GM12878 (cell line): Measurements from ENCODE around the gene CTNNBL1. TPM values are rescaled to one million over a fixed set of nuclear protein-coding genes. Genes with fewer than 3 reads are reported as not detected.
A peak's percentile ranks its signal among the peaks of the same experiment; 100 is the strongest.

ENCODE experiments used
- BMI1 ChIP-seq: fragments of 450-650 bp; IDR thresholded peaks from 2 replicates; pipeline ENCODE4 v1.6.1; 2016; ENCODE audit warnings: mild to moderate bottlenecking, moderate library complexity, borderline replicate concordance
- CBX3 ChIP-seq: fragments of 200-600 bp; sonication (generic); IDR thresholded peaks from 2 replicates; pipeline ENCODE4 v1.6.1; 2016; ENCODE audit warnings: low read depth, borderline replicate concordance
- CREB1 ChIP-seq: IDR thresholded peaks from 2 replicates; pipeline ENCODE4 v1.6.1; 2012; ENCODE audit warnings: low read depth, mild to moderate bottlenecking, inconsistent platforms
- HDGF ChIP-seq: fragments of 450-650 bp; IDR thresholded peaks from 2 replicates; pipeline ENCODE4 v1.6.1; 2016; ENCODE audit warnings: antibody characterized with exemption
- IKZF1 ChIP-seq: fragments of 450-650 bp; conservative IDR thresholded peaks from 2 replicates; pipeline ENCODE4 v1.6.1; 2017; ENCODE audit warnings: antibody characterized with exemption, mild to moderate bottlenecking
- MXI1 ChIP-seq: fragments of 150-350 bp; IDR thresholded peaks from 2 replicates; pipeline ENCODE4 v1.6.1; 2011; ENCODE audit warnings: low read depth, mild to moderate bottlenecking, inconsistent platforms, low read length, improper control_type of control experiment
- NRF1 ChIP-seq: conservative IDR thresholded peaks from 2 replicates; pipeline ENCODE4 v1.6.1; 2011; ENCODE audit warnings: mild to moderate bottlenecking, low read depth, low read length, improper control_type of control experiment
- PAX8 ChIP-seq: fragments of 450-650 bp; IDR thresholded peaks from 2 replicates; pipeline ENCODE4 v1.6.1; 2017; ENCODE audit warnings: mild to moderate bottlenecking, moderate library complexity
- POLR2AphosphoS2 ChIP-seq: IDR thresholded peaks from 2 replicates; pipeline ENCODE4 v1.6.1; 2011; ENCODE audit warnings: low read depth, mild to moderate bottlenecking, low read length, improper control_type of control experiment, moderate library complexity
- SKIL ChIP-seq: fragments of 450-650 bp; IDR thresholded peaks from 2 replicates; pipeline ENCODE4 v1.6.1; 2017; ENCODE audit warnings: mild to moderate bottlenecking, low read depth, inconsistent platforms; ENCODE audit not compliant: poor library complexity, severe bottlenecking
- SMAD5 ChIP-seq: IDR thresholded peaks from 2 replicates; pipeline ENCODE4 v1.6.1; 2016; ENCODE audit warnings: antibody characterized with exemption, low read depth
- TAF1 ChIP-seq: IDR thresholded peaks from 2 replicates; pipeline ENCODE4 v1.6.1; 2011; ENCODE audit warnings: mild to moderate bottlenecking, low read depth, low read length, borderline replicate concordance
- TARDBP ChIP-seq: IDR thresholded peaks from 2 replicates; pipeline ENCODE4 v1.6.1; 2016; ENCODE audit warnings: borderline replicate concordance
- TCF3 ChIP-seq: IDR thresholded peaks from 2 replicates; pipeline ENCODE4 v1.6.1; 2012; ENCODE audit warnings: low read depth, mild to moderate bottlenecking, low read length, borderline replicate concordance; ENCODE audit not compliant: insufficient read depth
- YY1 ChIP-seq: IDR thresholded peaks from 2 replicates; pipeline ENCODE4 v1.6.1; 2011; ENCODE audit warnings: low read depth, mild to moderate bottlenecking, low read length
- ZBED1 ChIP-seq: IDR thresholded peaks from 2 replicates; pipeline ENCODE4 v1.6.1; 2016; ENCODE audit warnings: borderline replicate concordance
- ZNF274 ChIP-seq: IDR thresholded peaks from one replicate; pipeline ENCODE4 v1.8.0; 2011; ENCODE audit not compliant: insufficient read length, insufficient read depth
- polyA plus RNA-seq, 11 experiments: library from polyadenylated mRNA; depleted of rRNA in 4 of 11; unstranded in 6 of 11; stranded (reverse) in 5 of 11; fragments of >200 nt; fragmentation: Nextera tagmentation in 4 of 11; fragmentation: Illumina TruSeq in 1 of 11; extraction: Ambion mirVana in 4 of 11; extraction: Trizol in 1 of 11; gene quantifications; 1 replicate in 1 of 11; 2 replicates in 10 of 11; pipeline versions ENCODE4 v1.2.1 to v1.2.3, GENCODE V29; 2011 to 2016; ENCODE audit warnings: inconsistent platforms in 2 of 11, missing spikeins in 2 of 11, low read depth in 1 of 11
- total RNA-seq, 4 experiments: library from RNA; depleted of rRNA in 3 of 4; stranded (reverse); fragments of >200 nt in 3 of 4; fragmentation: Illumina TruSeq in 1 of 4; extraction: Trizol in 1 of 4; gene quantifications; 2 replicates each; pipeline versions ENCODE4 v1.2.1 to v1.2.3, GENCODE V29; 2013 to 2021
- TF ChIP-seq, protein P1 (sequence below): fragments of 150-350 bp; IDR thresholded peaks from 2 replicates; pipeline ENCODE4 v1.6.1; 2014; ENCODE audit warnings: mild to moderate bottlenecking, low read depth, low read length
- TF ChIP-seq, protein P2 (sequence below): fragments of 450-650 bp; IDR thresholded peaks from 2 replicates; pipeline ENCODE4 v1.6.1; 2016; ENCODE audit warnings: mild to moderate bottlenecking, moderate library complexity, borderline replicate concordance

The CTNNBL1 gene
- total and polyA plus RNA-seq, 10 of the 15 experiments (the other 5 are each of a cell fraction or from before 2014, with no cell fraction given): 43.1 to 102 (median 67.8) TPM

DNA sequence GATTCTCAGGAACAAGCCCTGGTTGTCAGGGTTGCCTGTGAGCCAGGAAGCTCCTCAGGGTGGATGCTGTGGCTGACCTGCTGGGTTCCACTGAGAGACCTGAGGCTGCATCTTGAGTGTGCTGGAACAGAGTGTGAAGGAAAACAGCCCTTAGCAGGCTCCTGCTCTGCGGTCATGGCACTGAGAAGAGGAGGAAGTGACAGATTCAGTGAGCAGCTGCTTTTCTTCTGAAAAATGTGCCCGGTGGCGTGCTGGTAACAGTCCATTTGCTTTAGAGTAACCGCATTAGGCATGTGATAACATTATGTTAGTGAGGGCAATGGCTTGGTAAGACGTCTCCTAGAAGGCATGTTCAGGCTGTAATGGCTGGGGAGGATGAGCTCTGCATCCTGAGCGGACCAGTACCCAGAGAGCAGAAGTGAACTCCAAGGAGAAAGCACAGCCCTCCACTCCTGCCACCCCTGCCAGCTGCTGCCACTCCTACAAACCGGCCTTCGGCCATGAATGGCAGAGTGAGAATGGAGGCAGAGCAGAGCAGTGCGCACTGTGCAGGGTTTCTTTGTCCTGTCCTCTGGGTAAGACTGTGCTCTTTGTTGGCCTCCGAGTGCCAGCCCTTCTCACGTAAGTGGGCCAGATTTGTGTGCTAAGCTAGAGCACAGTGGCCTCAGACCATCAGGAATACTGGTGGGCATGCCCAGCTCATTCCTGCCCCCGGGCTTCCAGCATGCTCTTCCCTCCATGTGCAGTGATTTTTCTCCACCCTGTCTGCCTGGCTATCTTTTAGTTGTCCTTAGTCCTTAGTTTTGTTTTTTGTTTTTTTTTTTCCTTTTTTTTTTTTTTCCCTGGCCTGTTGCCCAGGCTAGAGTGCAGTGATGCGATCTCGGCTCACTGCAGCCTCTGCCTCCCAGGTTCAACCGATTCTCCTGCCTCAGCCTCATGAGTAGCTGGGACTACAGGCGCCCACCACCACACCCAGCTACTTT is 111.0 kb downstream of the CTNNBL1 start (continued):
- TF ChIP-seq CREB1: no peak
- no peak for TF ChIP-seq NRF1
- TF ChIP-seq TCF3: peak; percentile 78; the same call in 1 of the 2 replicates
- no peak for TF ChIP-seq PAX8
- no peak for TF ChIP-seq ZNF274
- TF ChIP-seq CBX3: no peak
- TF ChIP-seq, protein P1, sequence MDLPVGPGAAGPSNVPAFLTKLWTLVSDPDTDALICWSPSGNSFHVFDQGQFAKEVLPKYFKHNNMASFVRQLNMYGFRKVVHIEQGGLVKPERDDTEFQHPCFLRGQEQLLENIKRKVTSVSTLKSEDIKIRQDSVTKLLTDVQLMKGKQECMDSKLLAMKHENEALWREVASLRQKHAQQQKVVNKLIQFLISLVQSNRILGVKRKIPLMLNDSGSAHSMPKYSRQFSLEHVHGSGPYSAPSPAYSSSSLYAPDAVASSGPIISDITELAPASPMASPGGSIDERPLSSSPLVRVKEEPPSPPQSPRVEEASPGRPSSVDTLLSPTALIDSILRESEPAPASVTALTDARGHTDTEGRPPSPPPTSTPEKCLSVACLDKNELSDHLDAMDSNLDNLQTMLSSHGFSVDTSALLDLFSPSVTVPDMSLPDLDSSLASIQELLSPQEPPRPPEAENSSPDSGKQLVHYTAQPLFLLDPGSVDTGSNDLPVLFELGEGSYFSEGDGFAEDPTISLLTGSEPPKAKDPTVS: no peak
- 0 out of 2 replicates have a peak, but pooled peaks have one; percentile 8 for TF ChIP-seq HDGF
- TF ChIP-seq BMI1: no peak
- TF ChIP-seq POLR2AphosphoS2: no peak
- no peak for TF ChIP-seq SKIL
- no peak for TF ChIP-seq SMAD5
- TF ChIP-seq TARDBP: no peak
- TF ChIP-seq MXI1: no peak
- peak; percentile 21; the same call in 1 of the 2 replicates for TF ChIP-seq TAF1
- TF ChIP-seq ZBED1: no peak
- no peak; the same call in 1 of the 2 replicates for TF ChIP-seq YY1
- TF ChIP-seq IKZF1: peak; percentile 60
- TF ChIP-seq, protein P2, sequence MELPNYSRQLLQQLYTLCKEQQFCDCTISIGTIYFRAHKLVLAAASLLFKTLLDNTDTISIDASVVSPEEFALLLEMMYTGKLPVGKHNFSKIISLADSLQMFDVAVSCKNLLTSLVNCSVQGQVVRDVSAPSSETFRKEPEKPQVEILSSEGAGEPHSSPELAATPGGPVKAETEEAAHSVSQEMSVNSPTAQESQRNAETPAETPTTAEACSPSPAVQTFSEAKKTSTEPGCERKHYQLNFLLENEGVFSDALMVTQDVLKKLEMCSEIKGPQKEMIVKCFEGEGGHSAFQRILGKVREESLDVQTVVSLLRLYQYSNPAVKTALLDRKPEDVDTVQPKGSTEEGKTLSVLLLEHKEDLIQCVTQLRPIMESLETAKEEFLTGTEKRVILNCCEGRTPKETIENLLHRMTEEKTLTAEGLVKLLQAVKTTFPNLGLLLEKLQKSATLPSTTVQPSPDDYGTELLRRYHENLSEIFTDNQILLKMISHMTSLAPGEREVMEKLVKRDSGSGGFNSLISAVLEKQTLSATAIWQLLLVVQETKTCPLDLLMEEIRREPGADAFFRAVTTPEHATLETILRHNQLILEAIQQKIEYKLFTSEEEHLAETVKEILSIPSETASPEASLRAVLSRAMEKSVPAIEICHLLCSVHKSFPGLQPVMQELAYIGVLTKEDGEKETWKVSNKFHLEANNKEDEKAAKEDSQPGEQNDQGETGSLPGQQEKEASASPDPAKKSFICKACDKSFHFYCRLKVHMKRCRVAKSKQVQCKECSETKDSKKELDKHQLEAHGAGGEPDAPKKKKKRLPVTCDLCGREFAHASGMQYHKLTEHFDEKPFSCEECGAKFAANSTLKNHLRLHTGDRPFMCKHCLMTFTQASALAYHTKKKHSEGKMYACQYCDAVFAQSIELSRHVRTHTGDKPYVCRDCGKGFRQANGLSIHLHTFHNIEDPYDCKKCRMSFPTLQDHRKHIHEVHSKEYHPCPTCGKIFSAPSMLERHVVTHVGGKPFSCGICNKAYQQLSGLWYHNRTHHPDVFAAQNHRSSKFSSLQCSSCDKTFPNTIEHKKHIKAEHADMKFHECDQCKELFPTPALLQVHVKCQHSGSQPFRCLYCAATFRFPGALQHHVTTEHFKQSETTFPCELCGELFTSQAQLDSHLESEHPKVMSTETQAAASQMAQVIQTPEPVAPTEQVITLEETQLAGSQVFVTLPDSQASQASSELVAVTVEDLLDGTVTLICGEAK: no peak
